ENCODE results near the gene RNU4-1. TPM values are rescaled to one million over a fixed set of nuclear protein-coding genes. Genes with fewer than 3 reads are reported as not detected.
"Not testable (repeated sequence)": the region's sequence is repeated elsewhere in the genome, so short reads cannot be mapped to it uniquely, and the experiment has no call there.

The RNU4-1 gene
- total RNA-seq (100 to 1,000 TPM; 519 to 934 TPM), polyA plus RNA-seq (not detected), total RNA-seq (8.6 to 24.1 (median 16.6) reads per million in 6 experiments)

- ATAC-seq = peak; percentile 42 to 47
- POLR2A ChIA-PET = interaction anchor here (0.8 to 5.6 kb wide), 29 partner anchors 9 to 1509 kb away, joined by 3 to 134 read pairs (median 7); partner anchors contain the start of genes COQ5, COX6A1, PXN and RAB35
- no peaks in the 10 kb centered on the region for H3K36me3 Mint-ChIP-seq
- H3K27ac Mint-ChIP-seq = peak within 1 kb of the TSS in 2 of 10 donors; percentile 8 to 21
- H3K27me3 Mint-ChIP-seq = no peaks in the 10 kb centered on the region
- peaks cover 5 to 13% (median 6%) of the 10 kb centered on the region in 4 donors for H3K4me1 Mint-ChIP-seq
- DNase-seq = peak; percentile 45 to 98 (median 81)
- H3K9me3 Mint-ChIP-seq = no peaks in the 10 kb centered on the region
- H3K4me3 Mint-ChIP-seq = no peak within 1 kb of the TSS
These were observed at the start of gene RNU4-1 for GRCh38 chr12:120292661-120293531. TSS of gene RNU4-1 (minus strand) at chr12:120293237.

- Mint-ChIP-seq H3K4me3 (no peak overlapping the region), H3K9me3 (peaks cover 7 to 17% (median 10%) of the 10 kb centered on the region in 9 donors), H3K4me1 (no peaks in the 10 kb centered on the region), H3K27me3 (peaks cover 0 to 4% (median 0%) of the 10 kb centered on the region in 5 donors), H3K27ac (no peak overlapping the region), H3K36me3 (peaks cover 0 to 12% (median 5%) of the 10 kb centered on the region in 3 donors)
- DNase-seq = no peak
- ATAC-seq = no peak
- POLR2A ChIA-PET = interaction anchor here (0.7 kb wide), 2 partner anchors 16 to 19 kb away, joined by 3 read pairs; no protein-coding TSS in a partner anchor
These were observed 49.4 kb upstream of the RNU4-1 start for GRCh38 chr12:120342175-120343038.

GRCh38 chr12:120339256-120339655 is 46.2 kb upstream of the RNU4-1 start:
- ATAC-seq (no peak), DNase-seq (no peak)
- H3K27me3 Mint-ChIP-seq = peaks cover 0 to 5% (median 4%) of the 10 kb centered on the region in 5 donors
- POLR2A ChIA-PET = interaction anchor here (0.6 kb wide), 1 partner anchor 605 kb away, joined by 3 read pairs; no protein-coding TSS in a partner anchor
- no peak overlapping the region for H3K27ac Mint-ChIP-seq
- peaks cover 2 to 14% (median 8%) of the 10 kb centered on the region in 3 donors for H3K36me3 Mint-ChIP-seq
- H3K4me3 Mint-ChIP-seq = no peak overlapping the region
- peaks cover 7 to 32% (median 18%) of the 10 kb centered on the region in 9 donors for H3K9me3 Mint-ChIP-seq
- peaks cover 0 to 5% (median 0%) of the 10 kb centered on the region in 4 donors for H3K4me1 Mint-ChIP-seq

- Mint-ChIP-seq H3K36me3 (peaks cover 2 to 14% (median 8%) of the 10 kb centered on the region in 3 donors), H3K9me3 (peaks cover 7 to 32% (median 18%) of the 10 kb centered on the region in 9 donors), H3K27me3 (peaks cover 0 to 5% (median 4%) of the 10 kb centered on the region in 5 donors), H3K4me3 (no peak overlapping the region), H3K4me1 (peaks cover 0 to 5% (median 0%) of the 10 kb centered on the region in 4 donors), H3K27ac (no peak overlapping the region)
- POLR2A ChIA-PET = no interaction called here
- ATAC-seq (no peak), DNase-seq (no peak)
These were observed 44.7 kb upstream of the RNU4-1 start for GRCh38 chr12:120337730-120338129.

- not testable (repeated sequence) for H3K4me1 Mint-ChIP-seq, H3K27me3 Mint-ChIP-seq, H3K4me3 Mint-ChIP-seq, ATAC-seq, DNase-seq, H3K27ac Mint-ChIP-seq
- POLR2A ChIA-PET = interaction anchor here (0.6 kb wide), 1 partner anchor 16 kb away, joined by 3 read pairs; no protein-coding TSS in a partner anchor
- Mint-ChIP-seq H3K36me3 (peaks cover 2 to 14% (median 8%) of the 10 kb centered on the region in 3 donors), H3K9me3 (peaks cover 7 to 32% (median 18%) of the 10 kb centered on the region in 9 donors)
These were observed 43.4 kb upstream of the RNU4-1 start for GRCh38 chr12:120336392-120336791.

GRCh38 chr12:120335447-120335846 is 42.4 kb upstream of the RNU4-1 start:
- ATAC-seq, H3K4me1 Mint-ChIP-seq, H3K27me3 Mint-ChIP-seq, POLR2A ChIA-PET, H3K4me3 Mint-ChIP-seq, H3K27ac Mint-ChIP-seq: not testable (repeated sequence)
- DNase-seq = peak in 1 of 10 donors; percentile 9
- Mint-ChIP-seq H3K9me3 (peaks cover 7 to 32% (median 18%) of the 10 kb centered on the region in 9 donors), H3K36me3 (peaks cover 2 to 14% (median 8%) of the 10 kb centered on the region in 3 donors)

GRCh38 chr12:120332523-120332922 is 39.5 kb upstream of the RNU4-1 start:
- H3K9me3 Mint-ChIP-seq = peaks cover 1 to 18% (median 9%) of the 10 kb centered on the region in 9 donors
- POLR2A ChIA-PET = no interaction called here

GRCh38 chr12:120332041-120332440 is 39.0 kb upstream of the RNU4-1 start:
- Mint-ChIP-seq H3K27ac (no peak overlapping the region), H3K4me1 (peaks cover 0 to 5% (median 0%) of the 10 kb centered on the region in 4 donors), H3K9me3 (peaks cover 0 to 13% (median 5%) of the 10 kb centered on the region in 9 donors), H3K36me3 (peaks cover 0 to 2% (median 0%) of the 10 kb centered on the region in 3 donors), H3K4me3 (no peak overlapping the region), H3K27me3 (peaks cover 0 to 6% (median 4%) of the 10 kb centered on the region in 5 donors)
- ATAC-seq (no peak), DNase-seq (no peak)
- POLR2A ChIA-PET = no interaction called here

More at GRCh38 chr12:120332523-120332922, 39.5 kb upstream of the RNU4-1 start:
- ATAC-seq (no peak), DNase-seq (no peak)
- H3K27me3 Mint-ChIP-seq = peaks cover 0 to 6% (median 4%) of the 10 kb centered on the region in 5 donors
- no peak overlapping the region for H3K4me3 Mint-ChIP-seq
- peaks cover 2 to 4% (median 3%) of the 10 kb centered on the region in 3 donors for H3K36me3 Mint-ChIP-seq
- H3K4me1 Mint-ChIP-seq = peaks cover 0 to 5% (median 0%) of the 10 kb centered on the region in 4 donors
- no peak overlapping the region for H3K27ac Mint-ChIP-seq

- Mint-ChIP-seq H3K36me3 (peaks cover 0 to 2% (median 0%) of the 10 kb centered on the region in 3 donors), H3K27me3 (peaks cover 0 to 6% (median 4%) of the 10 kb centered on the region in 5 donors), H3K4me1 (peaks cover 0 to 5% (median under 1%) of the 10 kb centered on the region in 4 donors), H3K4me3 (no peak overlapping the region), H3K9me3 (peaks cover 0 to 7% (median 0%) of the 10 kb centered on the region in 9 donors), H3K27ac (no peak overlapping the region)
- POLR2A ChIA-PET = no interaction called here
- ATAC-seq (no peak), DNase-seq (no peak)
These were observed 38.4 kb upstream of the RNU4-1 start for GRCh38 chr12:120331390-120331789.

GRCh38 chr12:120328228-120328627 is 35.2 kb upstream of the RNU4-1 start:
- POLR2A ChIA-PET = no interaction called here
- no peaks in the 10 kb centered on the region for H3K9me3 Mint-ChIP-seq
- no peaks in the 10 kb centered on the region for H3K36me3 Mint-ChIP-seq
- no peak overlapping the region for H3K27ac Mint-ChIP-seq
- H3K4me1 Mint-ChIP-seq = peaks cover 5 to 12% (median 7%) of the 10 kb centered on the region in 4 donors
- peaks cover 0 to 6% (median 0%) of the 10 kb centered on the region in 5 donors for H3K27me3 Mint-ChIP-seq
- ATAC-seq (no peak), DNase-seq (no peak)
- no peak overlapping the region for H3K4me3 Mint-ChIP-seq

GRCh38 chr12:120327593-120327992 is 34.6 kb upstream of the RNU4-1 start, which contains the start of gene PLA2G1B:
TSS of gene PLA2G1B (minus strand) at chr12:120327779. CDS start at chr12:120327753, 26 bp downstream.
- Mint-ChIP-seq H3K9me3 (no peaks in the 10 kb centered on the region), H3K4me3 (peak within 1 kb of the TSS in 1 of 10 donors; percentile 28), H3K27me3 (peaks cover 0 to 6% (median 0%) of the 10 kb centered on the region in 5 donors), H3K36me3 (no peaks in the 10 kb centered on the region), H3K4me1 (peaks cover 5 to 12% (median 7%) of the 10 kb centered on the region in 4 donors), H3K27ac (no peak within 1 kb of the TSS)
- ATAC-seq (no peak), DNase-seq (no peak)
- POLR2A ChIA-PET = interaction anchor here (0.6 kb wide), 1 partner anchor 14 kb away, joined by 3 read pairs; no protein-coding TSS in a partner anchor
